Measurements from ENCODE around the gene IL3. TPM values are rescaled to one million over a fixed set of nuclear protein-coding genes. Genes with fewer than 3 reads are reported as not detected.

IL3 gene
- total and polyA plus RNA-seq, 2 of the 4 experiments (the other 2 are of a cell fraction) = not detected

GRCh38 chr5:132012371-132013005, 48.0 kb upstream of the IL3 start:
- no peak overlapping the region for H2AK5ac ChIP-seq (ENCODE audit: low read depth, low read length)
- peaks cover 52% of the 10 kb centered on the region for H3K27me3 ChIP-seq (ENCODE audit: control insufficient read depth, insufficient read depth, low read length)
- no peak overlapping the region for H3K27ac ChIP-seq (ENCODE audit: insufficient read depth, low read length)
- POLR2A ChIA-PET (ENCODE audit: unreplicated experiment) = no interaction called here
- H2BK20ac ChIP-seq (ENCODE audit: low read depth, low read length) = no peak overlapping the region
- no peaks in the 10 kb centered on the region for H3K4me1 ChIP-seq (ENCODE audit: control insufficient read depth, insufficient read depth, low read length)
- in situ Hi-C loops (cut with MboI; ENCODE audit: low sequenced_read_pairs) (no loop called here), intact Hi-C loops (cut with micrococcal nuclease) (no loop called here), dilution Hi-C loops (cut with HindIII; ENCODE audit: low sequenced_read_pairs, unreplicated experiment) (no loop called here)
- no peak for TF ChIP-seq POLR2A (IDR thresholded peaks at IDR 0.05; ENCODE audit: low read depth, low read length)
- TF ChIP-seq CTCF (conservative IDR thresholded peaks at IDR 0.05; ENCODE audit: low read depth, low read length) = no peak
- no peak for TF ChIP-seq RFX5 (IDR thresholded peaks at IDR 0.05; ENCODE audit: low read depth, low read length)
- no peak for TF ChIP-seq MAZ (IDR thresholded peaks at IDR 0.05; ENCODE audit: borderline replicate concordance, low read depth, low read length)
- TF ChIP-seq USF2 (IDR thresholded peaks at IDR 0.05; ENCODE audit: low read depth, low read length) = no peak
- TF ChIP-seq RCOR1 (IDR thresholded peaks at IDR 0.05; ENCODE audit: insufficient replicate concordance, low read length) = peak; percentile 66
- TF ChIP-seq NFE2L2 (IDR thresholded peaks at IDR 0.05; ENCODE audit: low read depth, low read length) = no peak
- no peak for TF ChIP-seq FOS (IDR thresholded peaks at IDR 0.05; ENCODE audit: low read depth, low read length)
- peak; percentile 66; the same call in 1 of the 2 replicates for TF ChIP-seq MXI1 (IDR thresholded peaks at IDR 0.05; ENCODE audit: borderline replicate concordance, low read depth, low read length)
- no peak overlapping the region for H3K18ac ChIP-seq (ENCODE audit: low read depth, low read length)
- no CpG with 5 or more reads among the region's 7 CpGs for WGBS, 2 experiments (ENCODE audit: extremely low coverage in 2 of 2, insufficient read length in 1 of 2)
- peak; percentile 68 for DNase-seq
- H3K79me1 ChIP-seq (ENCODE audit: low read depth in 1 of 2, low read length in 2 of 2) = no peaks in the 10 kb centered on the region
- 0 out of 2 replicates have a peak, but pooled peaks cover 4% of the 10 kb centered on the region for H3K9me1 ChIP-seq (ENCODE audit: insufficient read depth, low read length)
- H3K9me3 ChIP-seq (ENCODE audit: control insufficient read depth, insufficient read depth, low read length) = no peaks in the 10 kb centered on the region
- no peak overlapping the region for H3K23ac ChIP-seq (ENCODE audit: low read depth, low read length)
- CTCF ChIA-PET = no interaction called here
- H3K4me2 ChIP-seq (ENCODE audit: low read depth, low read length) = no peak overlapping the region
- H2BK5ac ChIP-seq (ENCODE audit: low read depth, low read length, poor library complexity, severe bottlenecking) = no peak overlapping the region
- peak overlapping the region; percentile 86 for H2AFZ ChIP-seq (replicated peaks; ENCODE audit: low read length, poor library complexity)
- no peak overlapping the region for H2BK120ac ChIP-seq (ENCODE audit: low read depth, low read length)
- H2AK9ac ChIP-seq (replicated peaks; ENCODE audit: low read depth, low read length, poor library complexity) = peak overlapping the region; percentile 63
- H4K8ac ChIP-seq (ENCODE audit: low read depth in 2 of 2, low read length in 2 of 2) = no peak overlapping the region
- no peak overlapping the region for H3K4me3 ChIP-seq (ENCODE audit: insufficient read depth, low read depth, low read length)
- no TSS peak for BruUV-seq (replicated peaks)
- no peak overlapping the region for H3K14ac ChIP-seq (replicated peaks; ENCODE audit: low read depth, low read length)
- H4K20me1 ChIP-seq (ENCODE audit: insufficient read depth, low read length) = peaks cover 5% of the 10 kb centered on the region; the same call in 1 of the 2 replicates
- H3K36me3 ChIP-seq (ENCODE audit: control insufficient read depth, insufficient read depth, low read length) = no peaks in the 10 kb centered on the region
- no peak overlapping the region for H3K9ac ChIP-seq (ENCODE audit: low read depth, low read length)
- H3K4ac ChIP-seq (ENCODE audit: low read depth, low read length) = no peak overlapping the region
- no peak overlapping the region for H4K5ac ChIP-seq (ENCODE audit: low read depth, low read length)
- no peak overlapping the region for H3K56ac ChIP-seq (ENCODE audit: extremely low read depth, insufficient read depth, low read length)
- peak; percentile 90 for ATAC-seq (ENCODE audit: low read depth)
- no peak overlapping the region for H4K91ac ChIP-seq (ENCODE audit: insufficient read depth, low read depth, low read length)
- H2BK15ac ChIP-seq (ENCODE audit: low read depth, low read length) = no peak overlapping the region
